CD4-positive, alpha-beta T cell (primary cell): Measurements from ENCODE around the gene ARHGAP6. TPM values are rescaled to one million over a fixed set of nuclear protein-coding genes. Genes with fewer than 3 reads are reported as not detected.

Experiments used
- ATAC-seq: fragments of 200-7000 bp; cut with Tn5 transposase; one replicate; pipeline ENCODE4 v1.10.0; 2022; ENCODE audit warnings: mild to moderate bottlenecking; ENCODE audit not compliant: poor library complexity
- CTCF ChIA-PET: fragments of 350-600 bp; sonication (Branson Sonifier 250); formaldehyde crosslinking; loops from one replicate; lab custom pipeline; 2021; ENCODE audit warnings: antibody characterized with exemption, inconsistent platforms; lab: Charles Lee
- POLR2A ChIA-PET: fragments of 350-600 bp; sonication (Branson Sonifier 250); formaldehyde crosslinking; loops from one replicate; lab custom pipeline; 2021; ENCODE audit warnings: antibody characterized with exemption, inconsistent platforms; lab: Charles Lee
- DNase-seq, 14 experiments: peaks; one replicate each; pipeline ENCODE4 v3.0.0-alpha.2; 2013 to 2020; ENCODE audit warnings: mixed read lengths in 2 of 14
- H3K27ac ChIP-seq, 2 donors: one replicate each; pipeline versions ENCODE4 v1.5.1 to v1.7.0; 2013; ENCODE audit warnings: low read length in 2 of 2, low read depth in 1 of 2, mild to moderate bottlenecking in 1 of 2
- H3K27me3 ChIP-seq, 2 experiments: 1 replicate in 1 of 2; 2 replicates in 1 of 2; pipeline versions ENCODE4 v1.6.1 to v1.7.0; 2013; ENCODE audit warnings: low read length in 2 of 2, control low read depth in 1 of 2, mild to moderate bottlenecking in 1 of 2, moderate library complexity in 1 of 2; ENCODE audit not compliant: insufficient read depth in 2 of 2, control insufficient read depth in 1 of 2
- H3K36me3 ChIP-seq: one replicate; pipeline ENCODE4 v1.6.1; 2013; ENCODE audit warnings: low read length, control low read depth; ENCODE audit not compliant: insufficient read depth
- H3K4me1 ChIP-seq: one replicate; pipeline ENCODE4 v1.6.1; 2013; ENCODE audit warnings: low read length, control low read depth; ENCODE audit not compliant: insufficient read depth
- H3K4me3 ChIP-seq: one replicate; pipeline ENCODE4 v1.5.1; 2013; ENCODE audit warnings: mild to moderate bottlenecking, low read length, moderate library complexity
- H3K9me3 ChIP-seq, 2 experiments: 1 replicate in 1 of 2; 2 replicates in 1 of 2; pipeline versions ENCODE4 v1.6.1 to v1.7.0; 2013; ENCODE audit warnings: low read length in 2 of 2, mild to moderate bottlenecking in 2 of 2, control low read depth in 1 of 2, moderate library complexity in 1 of 2; ENCODE audit not compliant: control insufficient read depth in 1 of 2, insufficient read depth in 1 of 2
- H3K27ac Mint-ChIP-seq: one replicate; pipeline ENCODE4 v1.8.0; 2020; ENCODE audit warnings: mixed read lengths
- H3K27me3 Mint-ChIP-seq: one replicate; pipeline ENCODE4 v1.8.0; 2021; ENCODE audit warnings: mixed read lengths
- H3K36me3 Mint-ChIP-seq: one replicate; pipeline ENCODE4 v1.8.0; 2021; ENCODE audit warnings: low read depth, mixed read lengths
- H3K4me1 Mint-ChIP-seq: one replicate; pipeline ENCODE4 v1.8.0; 2021; ENCODE audit warnings: low read depth, mixed read lengths
- H3K4me3 Mint-ChIP-seq: one replicate; pipeline ENCODE4 v1.8.0; 2020; ENCODE audit warnings: mild to moderate bottlenecking, mixed read lengths
- H3K9me3 Mint-ChIP-seq: one replicate; pipeline ENCODE4 v1.8.0; 2020; ENCODE audit warnings: mixed read lengths
- intact Hi-C, 2 experiments: fragments of 100-400 bp; cut with DNase I in 1 of 2; cut with micrococcal nuclease in 1 of 2; formaldehyde crosslinking; loops; one replicate each; pipeline versions ENCODE4 v1.15.1 to v1.9.0; 2023 to 2025; cut with DNase I, micrococcal nuclease
- total RNA-seq, 174 experiments: library from RNA in 2 of 174; stranded (reverse) in 2 of 174; gene quantifications; one replicate each; pipeline ENCODE4 v1.2.3 and lab custom pipeline; 2021 to 2026
- TF ChIP-seq, protein P1 (sequence below): fragments of 200-600 bp; IDR thresholded peaks from one replicate; pipeline ENCODE4 v1.8.0; 2022; ENCODE audit warnings: antibody characterized with exemption, mild to moderate bottlenecking

Gene ARHGAP6
- total RNA-seq, 2 experiments from 2014 or later: not detected

DNA sequence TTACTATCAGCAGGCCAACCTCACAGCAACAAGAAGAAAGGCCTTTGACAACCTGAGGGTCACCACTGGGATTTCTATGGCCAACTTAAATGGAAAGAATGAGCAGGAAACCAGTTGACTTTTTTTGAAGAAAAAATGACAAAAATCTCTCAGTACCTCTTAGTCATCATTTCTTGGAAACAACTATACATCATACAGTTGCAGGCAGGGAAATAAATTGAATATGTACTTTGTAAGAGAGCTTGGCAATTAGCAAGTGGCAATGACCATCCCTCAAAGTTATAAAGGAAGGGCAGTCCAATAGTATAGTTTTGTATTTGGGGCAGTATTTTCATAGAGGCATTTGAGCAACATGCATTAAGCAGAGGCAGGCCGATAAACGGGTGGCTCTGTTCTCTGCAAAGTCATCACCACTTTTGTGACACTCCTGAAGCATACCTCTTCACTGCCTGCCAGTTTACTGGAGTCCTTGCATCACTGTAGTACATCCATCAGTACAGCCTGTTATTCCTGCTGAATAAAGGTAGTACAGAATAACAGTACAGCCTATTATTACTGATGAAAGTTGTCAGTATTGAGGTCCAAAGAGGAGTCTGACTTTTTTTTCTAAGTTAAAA lies 455.8 kb downstream of the ARHGAP6 start:
- Histone ChIP-seq H3K27me3 (no peaks in the 10 kb centered on the region), H3K9me3 (peaks cover 0 to 12% of the 10 kb centered on the region in 2 experiments), H3K27ac (no peak overlapping the region), H3K36me3 (no peaks in the 10 kb centered on the region), H3K4me1 (no peaks in the 10 kb centered on the region), H3K4me3 (no peak overlapping the region)
- Mint-ChIP-seq H3K4me1 (no peaks in the 10 kb centered on the region), H3K4me3 (no peak overlapping the region), H3K27me3 (no peaks in the 10 kb centered on the region), H3K36me3 (no peaks in the 10 kb centered on the region), H3K9me3 (peaks cover 2% of the 10 kb centered on the region), H3K27ac (no peak overlapping the region)
- ChIA-PET CTCF (no interaction called here), POLR2A (no interaction called here)
- DNase-seq: no peak
- TF ChIP-seq, protein P1, sequence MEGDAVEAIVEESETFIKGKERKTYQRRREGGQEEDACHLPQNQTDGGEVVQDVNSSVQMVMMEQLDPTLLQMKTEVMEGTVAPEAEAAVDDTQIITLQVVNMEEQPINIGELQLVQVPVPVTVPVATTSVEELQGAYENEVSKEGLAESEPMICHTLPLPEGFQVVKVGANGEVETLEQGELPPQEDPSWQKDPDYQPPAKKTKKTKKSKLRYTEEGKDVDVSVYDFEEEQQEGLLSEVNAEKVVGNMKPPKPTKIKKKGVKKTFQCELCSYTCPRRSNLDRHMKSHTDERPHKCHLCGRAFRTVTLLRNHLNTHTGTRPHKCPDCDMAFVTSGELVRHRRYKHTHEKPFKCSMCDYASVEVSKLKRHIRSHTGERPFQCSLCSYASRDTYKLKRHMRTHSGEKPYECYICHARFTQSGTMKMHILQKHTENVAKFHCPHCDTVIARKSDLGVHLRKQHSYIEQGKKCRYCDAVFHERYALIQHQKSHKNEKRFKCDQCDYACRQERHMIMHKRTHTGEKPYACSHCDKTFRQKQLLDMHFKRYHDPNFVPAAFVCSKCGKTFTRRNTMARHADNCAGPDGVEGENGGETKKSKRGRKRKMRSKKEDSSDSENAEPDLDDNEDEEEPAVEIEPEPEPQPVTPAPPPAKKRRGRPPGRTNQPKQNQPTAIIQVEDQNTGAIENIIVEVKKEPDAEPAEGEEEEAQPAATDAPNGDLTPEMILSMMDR: no peak
- intact Hi-C loops: no loop called here
- ATAC-seq: no peak

DNA sequence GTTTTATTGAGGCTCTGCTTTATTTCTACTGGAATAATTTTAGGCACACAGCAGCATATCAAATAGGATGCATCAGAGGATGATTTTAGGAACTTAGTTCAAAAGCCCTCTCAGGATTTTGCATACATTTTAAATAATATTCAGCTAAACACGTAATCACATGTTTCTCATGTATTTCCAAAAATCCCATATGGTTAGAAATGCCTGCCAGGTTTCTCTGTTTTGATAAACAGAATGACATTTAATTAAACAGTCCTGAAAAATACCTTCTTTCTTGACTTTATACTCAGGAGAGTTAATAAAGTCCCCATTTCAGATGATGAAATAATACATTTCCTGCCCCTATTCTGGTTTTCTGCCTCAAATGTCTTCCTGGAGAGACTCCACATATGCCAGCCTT lies 459.0 kb downstream of the ARHGAP6 start:
- Mint-ChIP-seq H3K9me3 (no peaks in the 10 kb centered on the region), H3K27ac (no peak overlapping the region), H3K4me3 (no peak overlapping the region), H3K36me3 (no peaks in the 10 kb centered on the region), H3K27me3 (no peaks in the 10 kb centered on the region), H3K4me1 (no peaks in the 10 kb centered on the region)
- intact Hi-C loops: no loop called here
- no peak overlapping the region for H3K4me3 ChIP-seq
- ChIA-PET CTCF (no interaction called here), POLR2A (no interaction called here)
- no peaks in the 10 kb centered on the region for H3K4me1 ChIP-seq
- no peaks in the 10 kb centered on the region for H3K36me3 ChIP-seq
- no peaks in the 10 kb centered on the region for H3K9me3 ChIP-seq
- TF ChIP-seq, protein P1: no peak
- ATAC-seq: no peak
- H3K27me3 ChIP-seq: no peaks in the 10 kb centered on the region
- no peak overlapping the region for H3K27ac ChIP-seq
- no peak for DNase-seq

DNA sequence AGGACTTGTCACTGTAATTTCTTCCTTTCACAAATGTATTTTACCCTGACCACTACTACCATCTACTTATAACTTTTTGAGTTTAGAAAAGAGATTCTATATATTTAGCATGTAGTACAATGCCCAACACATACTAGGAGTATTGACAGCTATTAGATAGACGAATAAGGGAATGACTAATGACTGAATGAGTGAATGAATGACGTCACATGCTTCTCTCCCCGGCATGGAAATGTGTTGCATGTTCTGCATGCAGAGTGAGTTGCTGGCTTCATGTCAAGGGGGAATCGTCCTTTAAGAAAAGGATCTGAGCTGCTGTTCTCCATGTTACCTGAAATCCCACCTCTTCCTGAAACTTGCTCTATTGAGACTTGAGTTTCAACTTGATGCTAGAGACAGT lies 459.9 kb downstream of the ARHGAP6 start:
- no peak for DNase-seq
- Mint-ChIP-seq H3K4me1 (no peaks in the 10 kb centered on the region), H3K27me3 (no peaks in the 10 kb centered on the region), H3K4me3 (no peak overlapping the region), H3K9me3 (no peaks in the 10 kb centered on the region), H3K27ac (no peak overlapping the region), H3K36me3 (no peaks in the 10 kb centered on the region)
- POLR2A ChIA-PET: no interaction called here
- CTCF ChIA-PET: no interaction called here
- Histone ChIP-seq H3K36me3 (no peaks in the 10 kb centered on the region), H3K4me3 (no peak overlapping the region), H3K4me1 (no peaks in the 10 kb centered on the region), H3K27me3 (no peaks in the 10 kb centered on the region), H3K9me3 (no peaks in the 10 kb centered on the region), H3K27ac (no peak overlapping the region)
- intact Hi-C loops: no loop called here
- no peak for ATAC-seq
- TF ChIP-seq, protein P1: no peak
